Measurements from ENCODE around the gene MAPK10.
"Not testable (repeated sequence)": the region's sequence is repeated elsewhere in the genome, so short reads cannot be mapped to it uniquely, and the experiment has no call there.

The MAPK10 gene

GRCh38 chr4:86060341-86060740 is 299.5 kb downstream of the MAPK10 start:
- Histone ChIP-seq H3K4me3 (no peak overlapping the region), H3K27ac (no peak overlapping the region)

- Histone ChIP-seq H3K4me3 (no peak overlapping the region), H3K27ac (no peak overlapping the region)
Measured at GRCh38 chr4:86058621-86059020, 301.2 kb downstream of the MAPK10 start.

- Histone ChIP-seq H3K27ac (no peak overlapping the region), H3K4me3 (no peak overlapping the region)
Measured at GRCh38 chr4:86055898-86056297, 304.0 kb downstream of the MAPK10 start.

DNA sequence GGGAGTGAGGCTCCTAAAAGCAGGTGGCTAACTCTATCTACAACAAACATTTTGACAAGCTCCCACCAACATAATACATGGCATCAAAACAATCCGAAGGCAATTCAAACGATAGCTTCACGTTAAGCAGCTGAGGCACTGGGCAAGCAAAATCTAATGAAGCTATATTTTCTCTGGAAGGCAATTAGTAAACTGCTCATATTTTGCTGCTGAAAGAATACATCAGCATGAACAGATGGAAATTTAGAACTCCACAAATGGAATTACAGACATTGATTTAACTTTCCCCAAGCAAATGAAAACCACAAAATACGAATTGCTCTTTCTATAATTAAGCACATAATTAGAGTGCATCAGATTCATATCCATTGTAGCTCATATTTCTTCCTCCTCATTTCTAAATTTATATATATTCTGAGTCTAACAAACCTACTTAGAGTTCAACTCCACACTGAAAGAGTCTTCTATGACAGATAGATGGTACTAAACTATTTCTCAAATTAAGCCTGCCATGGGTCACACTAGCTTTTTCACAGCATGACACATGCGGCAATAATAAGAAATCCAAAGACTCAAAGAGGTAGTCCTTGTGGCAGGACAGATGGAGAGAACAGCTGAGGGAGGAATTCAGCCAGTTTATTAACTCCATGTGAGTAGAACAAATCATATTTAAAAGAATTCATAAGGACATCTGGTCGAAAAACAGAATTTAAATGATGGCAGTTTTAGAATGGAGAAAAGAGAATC is 305.4 kb downstream of the MAPK10 start:
- H3K27ac ChIP-seq = no peak overlapping the region
- H3K4me3 ChIP-seq = no peak overlapping the region

- H3K27ac ChIP-seq = no peak overlapping the region
Measured at GRCh38 chr4:86050496-86050895, 309.4 kb downstream of the MAPK10 start.

DNA sequence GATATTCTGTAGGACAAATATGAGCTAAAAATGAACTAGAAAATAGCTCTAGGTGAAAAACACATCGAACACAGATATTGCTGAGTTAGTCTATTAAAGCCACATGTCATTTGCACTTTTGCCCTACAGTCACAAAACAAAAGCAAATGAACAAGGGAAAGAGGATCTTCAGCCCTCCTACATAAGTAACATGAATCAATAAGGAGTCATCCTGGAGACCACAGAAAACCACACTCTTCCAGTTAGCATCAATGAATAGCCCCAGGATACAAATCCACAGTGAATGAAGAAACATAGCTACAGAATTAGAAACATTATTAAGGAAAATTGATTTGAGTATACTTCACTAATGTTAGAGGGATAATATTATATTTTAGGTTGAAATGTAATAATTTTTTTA is 311.4 kb downstream of the MAPK10 start:
- Histone ChIP-seq H3K27ac (no peak overlapping the region), H3K4me3 (no peak overlapping the region)

More at GRCh38 chr4:86050496-86050895, 309.4 kb downstream of the MAPK10 start:
- no peak overlapping the region for H3K4me3 ChIP-seq

- H3K4me3 ChIP-seq = no peak overlapping the region
- H3K27ac ChIP-seq = no peak overlapping the region
Measured at GRCh38 chr4:86044593-86044985, 315.3 kb downstream of the MAPK10 start.

GRCh38 chr4:86043755-86044592 is 315.9 kb downstream of the MAPK10 start:
- Histone ChIP-seq H3K4me3 (no peak overlapping the region), H3K27ac (no peak overlapping the region)

GRCh38 chr4:86038037-86038436 is 321.8 kb downstream of the MAPK10 start:
- Histone ChIP-seq H3K27ac (no peak overlapping the region), H3K4me3 (no peak overlapping the region)

- H3K27ac ChIP-seq = no peak overlapping the region
- no peak overlapping the region for H3K4me3 ChIP-seq
Measured at GRCh38 chr4:86036736-86037135, 323.1 kb downstream of the MAPK10 start.

DNA sequence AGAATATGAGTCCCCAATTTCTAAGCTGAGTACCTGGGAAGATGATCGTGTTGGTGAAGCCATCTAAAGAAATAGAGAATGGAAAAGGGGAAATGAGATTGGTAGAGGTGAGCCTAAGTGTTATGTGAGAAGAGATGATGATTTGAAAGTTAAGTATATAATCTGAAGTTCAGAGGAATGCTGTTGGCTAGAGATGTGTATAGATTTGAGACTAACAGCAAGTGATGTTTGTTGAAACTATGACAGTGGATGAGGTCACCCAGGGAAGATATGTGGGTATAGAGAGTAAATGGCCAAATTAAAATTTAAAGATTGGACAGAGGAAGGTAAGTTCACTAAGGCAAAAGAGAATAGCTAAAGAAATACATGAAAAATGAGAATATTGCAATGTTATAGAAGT is 324.2 kb downstream of the MAPK10 start:
- Histone ChIP-seq H3K27ac (no peak overlapping the region), H3K4me3 (no peak overlapping the region)

DNA sequence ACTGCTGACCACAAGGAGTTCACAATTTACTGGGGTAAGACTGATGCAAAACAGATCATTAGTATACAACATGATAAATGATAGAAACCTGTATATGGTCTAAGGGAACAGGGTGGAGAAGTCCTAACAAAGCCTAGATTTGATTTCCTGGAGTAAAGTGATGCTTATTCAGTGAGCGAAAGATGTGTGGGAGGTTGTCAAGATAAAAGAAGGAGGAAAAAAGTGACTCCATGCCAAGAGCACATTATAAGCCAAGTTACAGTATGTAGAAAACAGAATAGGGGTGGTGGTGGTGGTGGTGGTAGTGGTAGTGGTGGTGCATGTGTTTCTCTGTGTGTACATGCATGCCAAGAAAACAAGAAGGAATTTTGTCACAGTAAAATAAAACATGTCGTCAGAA is 325.2 kb downstream of the MAPK10 start:
- Histone ChIP-seq H3K4me3 (no peak overlapping the region), H3K27ac (no peak overlapping the region)

GRCh38 chr4:86033171-86033570 is 326.7 kb downstream of the MAPK10 start:
- Histone ChIP-seq H3K4me3 (no peak overlapping the region), H3K27ac (peak overlapping the region in 18 of 21 experiments; percentile 5 to 74 (median 54))

DNA sequence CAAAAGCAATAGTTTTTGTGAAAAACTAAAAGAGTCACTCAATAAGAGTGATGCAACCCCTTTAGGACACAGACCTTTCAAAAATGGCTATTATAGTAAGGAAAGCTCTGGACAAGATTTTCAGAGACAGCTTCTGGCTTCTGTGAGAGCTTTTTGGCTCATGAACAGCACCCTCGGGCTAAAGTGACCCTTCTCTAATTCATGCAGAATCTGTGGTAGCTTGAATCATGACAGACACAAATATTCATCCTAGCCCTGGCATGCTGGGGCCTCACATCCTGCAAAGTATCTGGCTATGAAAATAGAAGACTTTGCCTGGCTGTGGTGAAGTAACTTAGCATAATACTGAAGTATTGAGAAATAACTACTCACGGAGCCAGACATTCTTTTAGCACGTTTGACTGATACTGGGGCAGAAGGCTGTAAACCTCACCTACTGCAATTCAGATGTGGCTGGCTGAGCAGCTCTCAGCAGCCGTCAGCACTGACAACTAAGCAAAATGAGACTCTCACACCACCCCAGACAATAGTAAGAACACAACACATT is 327.3 kb downstream of the MAPK10 start:
- Histone ChIP-seq H3K27ac (peak overlapping the region in 18 of 21 experiments; percentile 5 to 74 (median 54)), H3K4me3 (no peak overlapping the region)

- Histone ChIP-seq H3K27ac (peak overlapping the region in 4 of 21 experiments; percentile 59 to 74 (median 71)), H3K4me3 (no peak overlapping the region)
Measured at GRCh38 chr4:86031927-86032326, 327.9 kb downstream of the MAPK10 start.

GRCh38 chr4:86026720-86027119 is 333.1 kb downstream of the MAPK10 start:
- Histone ChIP-seq H3K27ac (no peak overlapping the region), H3K4me3 (no peak overlapping the region)

- H3K27ac ChIP-seq, H3K4me3 ChIP-seq: not testable (repeated sequence)
Measured at GRCh38 chr4:86021671-86022070, 338.2 kb downstream of the MAPK10 start.

DNA sequence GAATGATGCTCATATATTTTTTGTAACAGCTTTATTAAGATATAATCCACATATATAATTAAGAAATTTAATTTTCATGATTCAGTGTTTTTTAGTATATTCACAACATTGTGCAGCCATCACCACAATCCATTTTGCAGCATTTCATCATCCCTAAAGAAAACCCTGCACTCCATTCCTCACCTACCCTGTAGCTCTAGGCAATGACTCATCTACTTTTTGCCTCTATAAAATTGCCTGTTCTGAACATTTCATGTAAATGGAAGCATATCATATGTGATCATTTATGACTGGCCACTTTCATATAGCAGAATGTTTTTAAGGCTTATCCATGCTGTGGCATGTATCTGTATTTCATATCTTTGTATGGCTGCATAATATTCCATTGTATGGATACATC is 339.9 kb downstream of the MAPK10 start:
- no peak overlapping the region for H3K4me3 ChIP-seq
- no peak overlapping the region for H3K27ac ChIP-seq

DNA sequence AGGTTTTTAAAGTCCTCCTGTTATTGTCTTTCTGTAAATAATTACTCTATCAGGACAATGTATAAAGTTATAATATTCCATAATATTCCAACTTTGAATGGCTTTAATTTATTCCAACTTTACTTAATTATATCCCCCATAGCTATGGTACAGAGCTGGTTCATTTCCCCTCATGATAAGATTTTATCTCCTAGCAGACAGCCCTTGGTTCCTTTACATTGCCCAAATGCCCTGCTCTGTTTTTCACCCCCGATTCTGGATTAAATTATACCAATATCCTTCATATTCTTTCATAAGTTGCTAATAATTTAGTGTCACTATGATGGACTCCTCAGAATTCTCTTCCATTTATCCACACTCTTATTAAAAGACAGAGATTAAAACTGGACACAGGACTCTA is 340.5 kb downstream of the MAPK10 start:
- no peak overlapping the region for H3K4me3 ChIP-seq

DNA sequence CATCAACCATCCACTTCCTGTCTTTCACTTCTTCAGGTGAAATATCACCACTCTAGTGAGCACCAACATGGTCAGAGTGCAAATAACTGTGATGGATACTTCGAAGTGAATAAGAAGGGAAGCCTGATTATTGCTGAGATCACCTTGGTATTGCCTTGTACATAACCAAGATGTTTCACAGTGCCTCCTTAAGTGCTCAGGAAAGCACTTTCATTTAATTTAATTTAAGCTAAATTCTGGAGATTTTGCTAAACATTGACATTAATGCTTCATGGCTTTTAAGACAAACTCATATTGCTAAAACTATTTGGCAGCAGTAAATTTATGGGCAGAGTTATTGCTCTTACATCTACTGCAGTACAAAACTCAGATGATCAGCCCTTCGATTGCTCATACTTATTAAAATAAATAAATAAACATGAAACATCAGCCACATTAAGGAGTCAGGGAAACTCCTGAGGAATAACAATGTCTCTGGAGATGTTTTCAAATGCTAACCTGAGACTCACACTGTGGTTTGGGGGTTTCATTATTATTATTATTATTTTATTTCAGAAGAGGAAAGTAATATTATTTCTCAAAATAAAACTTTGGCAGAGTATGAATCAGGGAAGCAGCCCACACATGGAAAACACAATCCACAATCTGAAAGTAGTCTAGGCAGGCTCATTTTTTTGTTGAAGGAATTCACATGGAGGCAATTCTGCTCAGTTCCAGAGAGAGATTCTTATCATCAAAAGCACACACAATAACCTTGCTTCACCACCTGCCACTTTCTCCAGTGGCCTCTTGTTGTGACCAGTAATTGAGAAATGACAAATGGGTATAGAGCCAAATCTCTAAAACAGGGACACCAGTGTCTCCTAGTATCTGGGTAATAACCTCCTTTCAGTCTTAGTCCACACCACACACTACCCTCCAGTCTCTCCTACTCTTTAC is 344.2 kb downstream of the MAPK10 start:
- Histone ChIP-seq H3K4me3 (no peak overlapping the region), H3K27ac (no peak overlapping the region)

More for the DNA sequence above, 340.5 kb downstream of the MAPK10 start:
- no peak overlapping the region for H3K27ac ChIP-seq
